Small intestine (tissue), 7 donors: ENCODE data around the gene RIPPLY3. TPM values are rescaled to one million over a fixed set of nuclear protein-coding genes. Genes with fewer than 3 reads are reported as not detected.

Experiments used
- DNase-seq, 2 donors: peaks; one replicate each; pipeline versions ENCODE4 v3.0.0 to v3.0.0-alpha.2; 2013
- FAIRE-seq: peaks from 2 replicates; lab custom pipeline; 2012; peaks lifted over from hg19 to GRCh38; lab: Jason Lieb, UNC
- H3K27ac ChIP-seq, 3 donors: one replicate each; pipeline ENCODE4 v1.5.1; 2013; ENCODE audit warnings: low read length in 2 of 3, mild to moderate bottlenecking in 2 of 3, control low read depth in 1 of 3, inconsistent platforms in 1 of 3, low read depth in 1 of 3, moderate library complexity in 1 of 3
- H3K27me3 ChIP-seq, 3 donors: one replicate each; pipeline ENCODE4 v1.6.1; 2013; ENCODE audit warnings: low read length in 3 of 3, inconsistent platforms in 1 of 3; ENCODE audit not compliant: control insufficient read depth in 3 of 3, insufficient read depth in 3 of 3
- H3K36me3 ChIP-seq, 3 donors: one replicate each; pipeline ENCODE4 v1.6.1; 2013; ENCODE audit warnings: low read length in 3 of 3, inconsistent platforms in 1 of 3, low read depth in 1 of 3, mild to moderate bottlenecking in 1 of 3, moderate library complexity in 1 of 3; ENCODE audit not compliant: control insufficient read depth in 3 of 3, insufficient read depth in 2 of 3
- H3K4me1 ChIP-seq, 3 donors: one replicate each; pipeline ENCODE4 v1.6.1; 2013; ENCODE audit warnings: low read length in 2 of 3, inconsistent platforms in 1 of 3, low read depth in 1 of 3, mild to moderate bottlenecking in 1 of 3, moderate library complexity in 1 of 3; ENCODE audit not compliant: control insufficient read depth in 3 of 3, insufficient read depth in 2 of 3
- H3K4me3 ChIP-seq, 3 donors: one replicate each; pipeline ENCODE4 v1.5.1; 2013; ENCODE audit warnings: low read length in 3 of 3, control low read depth in 1 of 3, inconsistent platforms in 1 of 3, low read depth in 1 of 3, mild to moderate bottlenecking in 1 of 3, moderate library complexity in 1 of 3
- H3K9me3 ChIP-seq, 2 donors: one replicate each; pipeline ENCODE4 v1.6.1; 2013; ENCODE audit warnings: low read depth in 1 of 2, low read length in 1 of 2; ENCODE audit not compliant: control insufficient read depth in 2 of 2, insufficient read depth in 1 of 2
- WGBS, 3 donors: extraction: QIAGEN DNeasy Blood & Tissue Kit; methylation state at CpG; one replicate each; pipeline ENCODE4 v1.1.7; 2013; 5-methylcytosine and 5-hydroxymethylcytosine counted together
- polyA plus RNA-seq, 4 donors: library from polyadenylated mRNA; stranded (reverse) in 3 of 4; unstranded in 1 of 4; fragments of 200-250 nt in 3 of 4; fragments of 120-200 nt in 1 of 4; gene quantifications; one replicate each; pipeline versions ENCODE4 v1.2.1 to v1.2.3, GENCODE V29; 2013
- donor health status: healthy with polysubstance abuse.
- donor health status: control.
- donor health status: control.
- donor health status: Bipolar disorder and iron deficiency.
- donor health status: healthy.

Gene RIPPLY3
- polyA plus RNA-seq, 4 donors: 0.07 to 0.21 TPM; not detected in 2

GRCh38 chr21:37064841-37065240, 58.3 kb downstream of the RIPPLY3 start:
- Histone ChIP-seq H3K27me3 (no peaks in the 10 kb centered on the region), H3K4me3 (no peak overlapping the region), H3K9me3 (peaks cover 0 to 5% of the 10 kb centered on the region in 2 donors), H3K4me1 (peaks cover 0 to 8% (median 0%) of the 10 kb centered on the region in 3 donors), H3K27ac (no peak overlapping the region), H3K36me3 (peaks cover 2 to 8% (median 4%) of the 10 kb centered on the region in 3 donors)
- FAIRE-seq (no peak), DNase-seq (no peak)

GRCh38 chr21:37065561-37066177, 59.2 kb downstream of the RIPPLY3 start:
- 91 to 93% (median 93%) methylated on average over 9 of the region's 9 CpGs for WGBS, 3 donors
- no peak for FAIRE-seq
- no peak for DNase-seq

More at GRCh38 chr21:37065561-37066177, 59.2 kb downstream of the RIPPLY3 start:
- Histone ChIP-seq H3K9me3 (peaks cover 0 to 5% of the 10 kb centered on the region in 2 donors), H3K36me3 (peaks cover 2 to 8% (median 4%) of the 10 kb centered on the region in 3 donors), H3K4me3 (no peak overlapping the region), H3K27me3 (no peaks in the 10 kb centered on the region), H3K4me1 (peaks cover 0 to 1% (median 0%) of the 10 kb centered on the region in 3 donors), H3K27ac (no peak overlapping the region)

Other genes starting within 250 kb of the RIPPLY3 start
- 10 to 100 TPM in 1 of 4 donors, 1 to 10 TPM in 3; 2.7 to 13.7 (median 4.9) TPM for gene HLCS, start 40.0 kb upstream of the RIPPLY3 start, polyA plus RNA-seq
- 10 to 100 TPM; 10.5 to 43.3 (median 24.4) TPM for gene PIGP, start 66.4 kb downstream of the RIPPLY3 start, polyA plus RNA-seq
- gene TTC3, start 66.6 kb downstream of the RIPPLY3 start, polyA plus RNA-seq: 100 to 1,000 TPM in 1 of 4 donors, 10 to 100 TPM in 3; 18.6 to 106 (median 29.0) TPM